SK-N-SH treated with all-trans-retinoic acid at 6 μM for 48 hours (cell line): Measurements from ENCODE around the gene DIPK1A.

Experiments
- CREB5 ChIP-seq: fragments of 250-450 bp; sonication (Bioruptor Pico); IDR thresholded peaks from 2 replicates; pipeline ENCODE4 v1.5.1; 2020; ENCODE audit warnings: low read depth, mild to moderate bottlenecking, moderate library complexity
- CSRNP3 ChIP-seq: fragments of 250-450 bp; sonication (Bioruptor Pico); IDR thresholded peaks from 2 replicates; pipeline ENCODE4 v1.5.1; 2021; ENCODE audit warnings: mild to moderate bottlenecking, moderate library complexity
- GLIS3 ChIP-seq: fragments of 250-450 bp; sonication (Bioruptor Pico); IDR thresholded peaks from 2 replicates; pipeline ENCODE4 v1.5.0; 2020; ENCODE audit warnings: mild to moderate bottlenecking, moderate library complexity
- ISL1 ChIP-seq: fragments of 250-450 bp; sonication (Bioruptor Pico); IDR thresholded peaks from 2 replicates; pipeline ENCODE4 v2.1.2; 2022; ENCODE audit warnings: mild to moderate bottlenecking, moderate library complexity
- PATZ1 ChIP-seq: fragments of 250-450 bp; sonication (Bioruptor Pico); IDR thresholded peaks from 2 replicates; pipeline ENCODE4 v1.8.0; 2020; ENCODE audit warnings: mild to moderate bottlenecking, moderate library complexity, borderline replicate concordance
- RARB ChIP-seq: fragments of 250-450 bp; sonication (Bioruptor Pico); IDR thresholded peaks from 2 replicates; pipeline ENCODE4 v1.8.0; 2021; ENCODE audit warnings: mild to moderate bottlenecking, moderate library complexity
- SNAI2 ChIP-seq: fragments of 250-450 bp; sonication (Bioruptor Pico); IDR thresholded peaks from 2 replicates; pipeline ENCODE4 v1.5.0; 2020; ENCODE audit warnings: mild to moderate bottlenecking, moderate library complexity
- TCF4 ChIP-seq: fragments of 250-450 bp; sonication (Bioruptor Pico); IDR thresholded peaks from 2 replicates; pipeline ENCODE4 v1.8.0; 2021; ENCODE audit warnings: mild to moderate bottlenecking, moderate library complexity, borderline replicate concordance
- TOX ChIP-seq: fragments of 250-450 bp; sonication (Bioruptor Pico); IDR thresholded peaks from 2 replicates; pipeline ENCODE4 v1.8.0; 2021; ENCODE audit warnings: mild to moderate bottlenecking, moderate library complexity, borderline replicate concordance
- TSHZ2 ChIP-seq: fragments of 250-450 bp; sonication (Bioruptor Pico); IDR thresholded peaks from 2 replicates; pipeline ENCODE4 v1.5.0; 2020; ENCODE audit warnings: mild to moderate bottlenecking, moderate library complexity
- ZFP30 ChIP-seq: fragments of 450-650 bp; formaldehyde crosslinking; IDR thresholded peaks from 2 replicates; pipeline ENCODE4 v1.5.0; 2022; ENCODE audit warnings: mild to moderate bottlenecking, moderate library complexity
- ZNF565 ChIP-seq: fragments of 450-650 bp; formaldehyde crosslinking; conservative IDR thresholded peaks from 2 replicates; pipeline ENCODE4 v1.5.0; 2020; ENCODE audit warnings: low read depth, mild to moderate bottlenecking, moderate library complexity

GRCh38 chr1:92877081-92877711 is 84.1 kb downstream of the DIPK1A start:
- TF ChIP-seq ZNF565 (no peak), PATZ1 (no peak), CREB5 (no peak), CSRNP3 (no peak), SNAI2 (CRISPR knock-in tag) (no peak), ZFP30 (CRISPR knock-in tag) (no peak), TCF4 (CRISPR knock-in tag) (no peak), GLIS3 (CRISPR knock-in tag) (no peak), RARB (CRISPR knock-in tag) (no peak), TSHZ2 (CRISPR knock-in tag) (no peak), ISL1 (CRISPR knock-in tag) (no peak), TOX (CRISPR knock-in tag) (no peak)
